Kidney epithelial cell (primary cell): ENCODE data around the gene PATJ. TPM values are rescaled to one million over a fixed set of nuclear protein-coding genes. Genes with fewer than 3 reads are reported as not detected.

Experiments used
- DNase-seq: peaks from one replicate; pipeline ENCODE4 v3.0.0-alpha.2; 2010; ENCODE audit warnings: low read depth
- H3K27me3 ChIP-seq: 2 replicates; pipeline ENCODE4 v1.6.0; 2011; ENCODE audit warnings: low read length; ENCODE audit not compliant: control insufficient read depth, insufficient read depth
- H3K36me3 ChIP-seq: 2 replicates; pipeline ENCODE4 v1.5.1; 2011; ENCODE audit warnings: low read length; ENCODE audit not compliant: control insufficient read depth, insufficient read depth
- H3K4me3 ChIP-seq: 2 replicates; pipeline ENCODE4 v1.5.1; 2011; ENCODE audit warnings: low read depth, mild to moderate bottlenecking, control low read depth, low read length
- total RNA-seq: library from RNA; depleted of rRNA; stranded (reverse); fragments of >200 nt; gene quantifications from 2 replicates; pipeline ENCODE4 v1.2.3, GENCODE V29; 2015
- TF ChIP-seq, protein P1 (sequence below): IDR thresholded peaks from 2 replicates; pipeline ENCODE4 v1.5.1; 2011; ENCODE audit warnings: mild to moderate bottlenecking, moderate library complexity, low read length, control low read depth, inconsistent platforms; ENCODE audit not compliant: insufficient read depth, poor library complexity, severe bottlenecking

The PATJ gene
- total RNA-seq, 1 donor from 2014 or later: 27.1 TPM

DNA sequence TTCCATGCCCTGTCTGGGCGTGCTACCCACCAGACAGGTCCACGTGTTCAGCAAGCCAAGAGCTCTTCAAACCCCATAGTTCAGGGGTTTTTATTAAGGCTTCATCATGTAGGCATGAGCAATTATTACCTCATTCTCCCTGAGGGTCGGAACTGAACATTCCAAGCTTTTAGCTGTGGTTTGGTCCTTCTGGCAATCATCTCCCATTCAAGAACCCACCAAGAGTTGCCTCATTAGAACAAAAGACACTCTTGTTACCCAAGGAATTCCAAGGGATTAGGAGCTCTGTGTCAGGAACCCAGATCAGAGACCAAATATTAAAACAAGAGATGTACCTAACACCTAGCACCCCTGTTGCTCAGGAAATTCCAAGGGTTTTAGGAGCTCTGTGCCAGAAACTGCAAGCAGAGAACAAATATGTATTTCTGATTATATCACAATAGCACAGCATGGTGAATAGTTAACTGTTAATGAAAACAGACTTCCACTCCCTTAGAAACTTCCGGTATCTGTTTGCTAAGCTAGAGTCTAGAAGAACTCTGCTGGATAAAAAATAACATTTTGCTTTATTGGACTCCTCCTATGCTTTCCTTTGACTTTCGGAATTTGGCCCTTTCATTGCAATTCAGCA lies 251.2 kb downstream of the PATJ start:
- no peaks in the 10 kb centered on the region for H3K36me3 ChIP-seq
- DNase-seq: peak; percentile 53
- TF ChIP-seq, protein P1, sequence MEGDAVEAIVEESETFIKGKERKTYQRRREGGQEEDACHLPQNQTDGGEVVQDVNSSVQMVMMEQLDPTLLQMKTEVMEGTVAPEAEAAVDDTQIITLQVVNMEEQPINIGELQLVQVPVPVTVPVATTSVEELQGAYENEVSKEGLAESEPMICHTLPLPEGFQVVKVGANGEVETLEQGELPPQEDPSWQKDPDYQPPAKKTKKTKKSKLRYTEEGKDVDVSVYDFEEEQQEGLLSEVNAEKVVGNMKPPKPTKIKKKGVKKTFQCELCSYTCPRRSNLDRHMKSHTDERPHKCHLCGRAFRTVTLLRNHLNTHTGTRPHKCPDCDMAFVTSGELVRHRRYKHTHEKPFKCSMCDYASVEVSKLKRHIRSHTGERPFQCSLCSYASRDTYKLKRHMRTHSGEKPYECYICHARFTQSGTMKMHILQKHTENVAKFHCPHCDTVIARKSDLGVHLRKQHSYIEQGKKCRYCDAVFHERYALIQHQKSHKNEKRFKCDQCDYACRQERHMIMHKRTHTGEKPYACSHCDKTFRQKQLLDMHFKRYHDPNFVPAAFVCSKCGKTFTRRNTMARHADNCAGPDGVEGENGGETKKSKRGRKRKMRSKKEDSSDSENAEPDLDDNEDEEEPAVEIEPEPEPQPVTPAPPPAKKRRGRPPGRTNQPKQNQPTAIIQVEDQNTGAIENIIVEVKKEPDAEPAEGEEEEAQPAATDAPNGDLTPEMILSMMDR: no peak
- no peaks in the 10 kb centered on the region for H3K27me3 ChIP-seq
- H3K4me3 ChIP-seq: no peak overlapping the region

DNA sequence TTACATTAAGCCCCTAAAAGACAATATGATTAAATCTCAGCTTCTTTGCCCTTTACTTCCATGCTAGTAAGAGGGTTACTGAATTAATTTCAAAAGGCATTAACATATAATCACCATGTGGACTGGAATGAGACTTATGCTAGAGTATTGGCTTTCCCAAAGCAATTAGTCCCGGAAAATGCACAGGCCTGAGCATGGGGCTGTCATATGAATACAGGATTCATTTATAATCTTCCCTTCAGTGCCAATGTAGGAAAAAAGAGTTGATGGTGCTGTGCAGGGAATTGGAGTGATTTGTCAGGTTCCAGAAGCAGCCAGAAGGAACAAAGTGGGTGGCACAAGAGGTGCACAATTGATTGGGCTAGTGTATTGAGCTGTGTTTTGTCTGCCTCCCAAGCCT lies 253.4 kb downstream of the PATJ start:
- TF ChIP-seq, protein P1: no peak
- Histone ChIP-seq H3K27me3 (no peaks in the 10 kb centered on the region), H3K36me3 (no peaks in the 10 kb centered on the region), H3K4me3 (no peak overlapping the region)
- no peak for DNase-seq

DNA sequence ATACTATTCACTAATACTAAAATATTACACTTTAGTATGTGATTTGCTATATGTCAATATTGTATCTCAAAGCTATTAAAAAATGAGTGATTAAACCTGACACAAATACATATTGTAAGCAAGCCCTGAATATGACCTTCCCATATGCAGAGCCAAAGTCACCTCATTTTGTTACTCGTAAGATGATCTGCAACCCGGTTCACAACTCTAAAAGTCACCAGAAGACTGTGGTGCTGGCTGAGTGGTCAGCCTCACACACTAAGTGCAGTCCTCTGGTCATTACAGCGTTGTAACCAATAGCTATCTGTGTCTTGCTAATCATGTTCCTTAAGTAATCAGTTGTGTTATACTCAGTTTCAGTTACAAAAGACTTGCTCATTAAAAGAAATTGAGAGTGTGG lies 254.8 kb downstream of the PATJ start:
- TF ChIP-seq, protein P1: no peak
- Histone ChIP-seq H3K27me3 (no peaks in the 10 kb centered on the region), H3K4me3 (no peak overlapping the region), H3K36me3 (no peaks in the 10 kb centered on the region)
- no peak for DNase-seq

DNA sequence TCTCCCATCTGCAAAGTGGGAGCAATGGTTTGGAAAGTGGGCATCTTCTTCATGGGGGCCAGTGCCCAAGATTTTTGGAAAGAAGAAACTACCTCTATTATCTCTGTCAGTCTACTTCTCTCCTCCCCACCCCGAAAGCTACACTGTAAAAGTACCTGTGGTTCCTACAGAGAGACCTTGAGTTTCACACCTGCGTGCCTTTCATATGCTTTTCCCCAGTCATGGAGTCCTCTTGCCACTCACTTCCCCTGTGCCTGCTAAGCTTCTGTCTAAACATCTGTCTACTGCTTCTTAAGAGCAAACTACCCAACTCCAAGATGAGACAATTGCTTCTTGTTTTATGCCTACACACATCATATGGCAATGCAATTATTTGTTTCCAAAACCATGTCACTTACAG lies 261.5 kb downstream of the PATJ start:
- Histone ChIP-seq H3K27me3 (no peaks in the 10 kb centered on the region), H3K4me3 (no peak overlapping the region), H3K36me3 (no peaks in the 10 kb centered on the region)
- TF ChIP-seq, protein P1: no peak
- no peak for DNase-seq

DNA sequence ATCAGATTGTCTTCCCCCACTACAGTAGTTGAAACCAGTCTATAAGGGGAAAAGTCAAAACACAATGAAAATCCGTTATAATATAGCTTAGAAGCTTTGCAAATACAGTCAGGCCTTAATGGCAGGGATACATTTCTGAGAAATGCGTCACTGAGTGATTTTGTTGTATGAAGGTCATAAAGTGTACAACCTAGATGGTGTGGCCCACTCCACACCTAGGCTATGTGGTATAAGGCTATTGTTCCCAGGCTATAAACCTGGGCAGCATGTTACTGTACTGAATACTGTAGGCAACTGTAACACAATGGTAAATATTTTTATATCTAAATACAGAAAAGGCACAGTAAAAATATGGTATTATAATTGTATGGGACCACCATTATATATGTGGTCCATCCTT lies 264.4 kb downstream of the PATJ start:
- Histone ChIP-seq H3K27me3 (no peaks in the 10 kb centered on the region), H3K4me3 (no peak overlapping the region), H3K36me3 (no peaks in the 10 kb centered on the region)
- TF ChIP-seq, protein P1: no peak
- DNase-seq: no peak

DNA sequence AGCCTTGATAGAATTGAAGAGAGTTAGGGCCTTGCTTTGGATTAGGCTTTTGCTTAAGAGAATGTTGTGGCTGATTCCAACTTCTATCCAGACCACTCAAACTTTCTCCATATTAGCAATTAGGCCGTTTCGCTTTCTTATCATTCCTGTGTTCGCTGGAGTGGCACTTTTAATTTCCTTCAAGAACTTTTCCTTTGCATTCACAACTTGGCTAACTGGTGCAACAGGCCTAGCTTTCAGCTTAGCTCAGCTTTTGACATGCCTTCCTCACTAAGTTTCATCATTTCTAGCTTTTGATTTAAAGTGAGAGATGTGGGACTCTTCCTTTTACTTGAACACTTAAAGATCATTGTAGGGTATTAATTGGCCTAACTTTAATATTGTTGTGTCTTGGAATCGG lies 268.7 kb downstream of the PATJ start:
- TF ChIP-seq, protein P1: no peak
- Histone ChIP-seq H3K4me3 (no peak overlapping the region), H3K36me3 (peaks cover 1% of the 10 kb centered on the region), H3K27me3 (no peaks in the 10 kb centered on the region)
- DNase-seq: no peak
